Left hindlimb (tissue), 1 donor: Measurements from ENCODE around the gene KCNMB2.
"Not testable (repeated sequence)": the region's sequence is repeated elsewhere in the genome, so short reads cannot be mapped to it uniquely, and the experiment has no call there.

Experiments
- DNase-seq: peaks from one replicate; pipeline ENCODE4 v3.0.0-alpha.2; 2018

KCNMB2 gene

DNA sequence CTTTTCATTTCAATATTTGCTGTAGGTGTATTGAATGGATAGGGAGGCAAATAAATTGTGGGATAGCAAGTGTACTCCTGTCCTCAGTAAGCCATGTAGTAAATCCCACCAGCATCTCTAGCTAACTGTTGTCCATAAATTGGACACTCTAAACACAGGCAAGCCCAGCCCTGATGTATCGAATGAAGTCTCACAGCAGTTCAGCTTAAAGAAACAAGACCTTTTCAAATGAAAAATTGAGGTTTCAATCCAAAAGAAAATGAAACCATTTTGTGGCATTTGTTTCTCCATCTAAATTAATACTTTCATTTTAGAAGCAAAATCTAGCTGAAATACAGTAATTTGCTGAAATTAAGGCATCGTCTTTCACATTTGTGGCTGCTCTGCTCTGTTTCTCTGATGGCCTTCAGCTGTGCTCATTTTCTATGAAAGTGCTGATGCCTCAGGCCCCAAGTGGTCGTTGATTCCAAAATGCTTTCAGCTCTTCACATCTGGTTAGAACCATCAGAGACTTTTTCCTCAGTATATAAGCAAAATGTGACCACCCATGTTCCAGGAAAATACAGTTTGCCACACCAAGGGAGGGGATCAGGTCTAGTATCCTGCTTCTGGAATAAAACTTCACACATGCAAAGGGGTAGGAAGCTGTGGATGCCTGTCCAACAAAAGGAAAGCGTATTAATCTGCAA is 290.3 kb downstream of the KCNMB2 start:
- DNase-seq: no peak

DNA sequence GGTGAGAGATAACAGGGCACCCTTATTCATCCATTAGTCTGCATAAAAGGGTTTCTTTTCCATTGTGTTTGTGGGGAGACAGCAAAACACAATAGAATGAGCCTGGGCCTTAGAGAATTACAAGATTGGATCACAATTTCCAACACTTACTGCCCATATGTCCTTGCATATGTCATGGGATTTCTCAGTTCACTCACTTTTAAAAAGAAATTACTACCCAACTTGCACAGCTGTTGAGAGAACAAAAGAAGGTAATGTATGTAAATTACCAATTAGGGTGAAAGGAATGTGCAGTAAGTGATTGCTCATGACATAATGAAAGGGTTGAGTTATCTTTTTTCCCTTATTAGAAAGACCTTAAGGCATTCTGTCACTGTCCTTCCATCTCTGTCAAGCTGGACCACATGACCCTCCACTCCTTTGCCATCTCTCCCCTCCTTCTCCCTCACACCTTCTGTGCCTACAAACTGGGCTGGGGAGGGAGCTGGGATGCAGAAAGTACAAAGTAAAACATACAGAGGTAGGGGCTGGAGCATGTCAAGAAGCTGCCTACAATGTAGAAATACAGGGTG is 291.1 kb downstream of the KCNMB2 start:
- DNase-seq: no peak

DNA sequence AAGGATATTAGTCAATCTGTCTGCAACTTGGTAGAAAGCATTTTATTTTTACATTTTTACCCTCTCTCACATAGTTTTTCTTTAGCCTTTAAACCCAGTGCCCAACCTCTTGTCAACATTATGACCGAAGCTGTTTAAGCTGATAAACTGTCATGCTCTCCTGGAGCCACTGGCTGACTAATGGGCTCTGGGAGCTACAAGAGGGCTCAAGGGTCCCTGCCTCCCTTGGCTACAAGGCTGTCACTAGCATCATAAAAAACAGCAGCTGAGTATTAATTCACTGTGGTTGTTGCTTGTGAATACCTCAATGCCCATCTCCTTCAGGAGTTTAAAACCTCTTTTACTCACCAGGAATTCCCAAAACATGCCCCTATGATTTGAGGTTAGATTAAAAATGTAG is 297.5 kb downstream of the KCNMB2 start:
- no peak for DNase-seq

- DNase-seq: no peak
Observed at GRCh38 chr3:178835033-178835432, 298.8 kb downstream of the KCNMB2 start.

- no peak for DNase-seq
Observed at GRCh38 chr3:178837512-178837911, 301.3 kb downstream of the KCNMB2 start.

DNA sequence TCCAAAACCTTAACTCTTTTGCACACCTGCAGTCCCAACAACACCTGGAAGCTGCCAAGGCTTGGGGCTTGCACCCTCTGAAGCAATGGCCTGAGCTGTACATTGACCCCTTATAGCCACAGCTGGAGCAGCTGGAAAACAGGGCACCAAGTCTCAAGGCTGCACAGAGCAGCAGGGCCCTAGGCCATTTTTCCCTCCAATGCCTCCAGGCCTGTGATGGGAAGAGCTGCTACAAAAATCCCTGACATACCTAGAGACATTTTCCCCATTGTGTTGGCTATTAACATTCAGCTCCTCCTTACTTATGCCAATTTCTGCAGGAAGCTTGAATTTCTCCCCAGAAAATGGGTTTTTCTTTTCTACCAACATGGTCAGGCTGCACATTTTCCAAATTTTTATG is 304.4 kb downstream of the KCNMB2 start:
- DNase-seq: no peak

DNA sequence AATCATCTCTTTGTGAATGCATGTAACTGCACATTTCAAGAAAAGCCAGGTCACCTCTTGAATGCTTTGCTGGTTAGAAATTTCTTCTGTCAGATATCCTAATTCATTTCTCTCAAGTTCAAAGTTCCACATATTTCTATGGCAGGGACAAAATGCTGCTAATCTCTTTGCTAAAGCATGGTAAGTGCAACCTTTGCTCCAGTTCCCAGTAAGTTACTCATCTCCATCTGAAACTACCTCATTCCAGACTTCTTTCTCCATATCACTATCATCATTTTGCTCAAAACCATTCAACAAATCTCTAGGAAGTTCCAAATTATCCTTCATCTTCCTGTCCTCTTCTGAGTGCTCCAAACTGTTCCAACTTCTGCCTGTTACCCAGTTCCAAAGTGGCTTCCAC is 304.8 kb downstream of the KCNMB2 start:
- DNase-seq: no peak

GRCh38 chr3:178844916-178845315 is 308.7 kb downstream of the KCNMB2 start:
- DNase-seq: no peak

DNA sequence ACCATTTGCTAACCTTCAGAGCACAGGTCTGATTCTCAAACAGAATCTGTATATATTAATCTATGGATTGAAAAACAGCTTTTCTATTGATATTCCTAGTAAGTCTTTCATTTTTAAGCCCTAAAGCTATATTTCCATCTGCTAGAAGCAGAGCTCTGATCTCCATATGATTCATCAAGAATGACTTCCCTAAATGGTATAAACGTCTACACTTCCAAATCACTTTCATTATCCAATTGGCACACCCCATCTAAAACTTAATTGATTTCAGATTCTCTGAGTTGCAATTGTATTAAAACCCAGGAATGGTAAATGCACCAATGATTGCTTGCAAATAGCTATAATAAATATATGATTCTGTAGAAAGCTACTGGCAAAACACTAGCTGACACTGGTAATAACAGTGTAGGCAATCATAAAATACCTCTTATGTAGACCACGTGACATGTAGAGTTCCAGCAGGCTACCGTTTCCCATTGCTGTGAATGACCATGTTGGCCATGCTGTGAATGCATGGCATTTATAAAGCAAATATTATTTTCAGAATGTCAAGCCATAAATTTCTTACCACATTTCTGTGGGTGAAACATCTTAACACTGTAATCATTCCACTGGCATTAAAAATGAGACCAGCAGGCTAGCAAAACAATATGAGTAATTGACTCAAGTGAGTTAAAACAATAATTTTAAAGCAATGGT is 309.3 kb downstream of the KCNMB2 start:
- no peak for DNase-seq

DNA sequence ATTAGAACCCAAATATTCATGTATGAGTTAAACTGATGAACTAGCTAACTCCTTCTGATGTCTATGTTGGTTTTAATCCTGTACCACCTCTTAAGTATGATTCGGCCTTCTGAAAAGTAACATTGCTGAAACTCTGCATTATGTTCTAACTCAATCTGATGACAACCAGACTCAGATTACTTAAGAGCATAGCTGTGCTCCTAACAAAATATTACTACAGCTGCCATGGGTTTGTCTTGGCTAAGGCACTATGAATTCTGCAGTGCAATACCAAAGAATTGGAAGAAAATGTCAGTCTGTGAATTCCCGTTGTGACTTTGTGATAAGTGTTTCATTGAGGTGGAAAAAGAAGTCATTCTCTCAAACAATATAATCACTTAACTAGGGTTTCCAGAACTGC is 311.0 kb downstream of the KCNMB2 start:
- DNase-seq: no peak

- no peak for DNase-seq
Observed at GRCh38 chr3:178849199-178849910, 313.1 kb downstream of the KCNMB2 start.

GRCh38 chr3:178850450-178851190 is 314.4 kb downstream of the KCNMB2 start:
- no peak for DNase-seq

GRCh38 chr3:178851564-178851963 is 315.3 kb downstream of the KCNMB2 start:
- peak; percentile 47 for DNase-seq

DNA sequence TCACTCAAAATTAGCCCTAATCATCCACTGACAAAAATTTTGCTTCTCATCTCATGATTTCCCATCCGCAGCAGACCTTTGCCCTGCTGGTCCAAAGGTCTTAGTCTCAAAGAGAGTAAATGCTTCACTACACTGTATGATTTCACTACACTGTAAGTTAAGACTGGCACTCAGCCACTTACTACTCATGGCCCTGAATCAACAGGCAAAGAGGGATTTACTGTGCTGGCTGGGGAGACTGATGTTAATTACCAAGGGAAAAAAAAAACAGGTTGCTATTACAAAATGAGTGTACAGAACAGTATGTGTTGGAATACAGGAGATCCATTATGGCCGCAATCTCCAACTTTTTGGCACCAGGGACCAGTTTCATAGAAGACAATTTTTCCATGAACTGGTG is 320.6 kb downstream of the KCNMB2 start:
- DNase-seq: no peak

GRCh38 chr3:178859386-178859785 is 323.1 kb downstream of the KCNMB2 start:
- no peak for DNase-seq

- not testable (repeated sequence) for DNase-seq
Observed at GRCh38 chr3:178859900-178860436, 323.7 kb downstream of the KCNMB2 start.

GRCh38 chr3:178868681-178869080 is 332.4 kb downstream of the KCNMB2 start:
- no peak for DNase-seq

- no peak for DNase-seq
Observed at GRCh38 chr3:178870085-178870484, 333.8 kb downstream of the KCNMB2 start.

DNA sequence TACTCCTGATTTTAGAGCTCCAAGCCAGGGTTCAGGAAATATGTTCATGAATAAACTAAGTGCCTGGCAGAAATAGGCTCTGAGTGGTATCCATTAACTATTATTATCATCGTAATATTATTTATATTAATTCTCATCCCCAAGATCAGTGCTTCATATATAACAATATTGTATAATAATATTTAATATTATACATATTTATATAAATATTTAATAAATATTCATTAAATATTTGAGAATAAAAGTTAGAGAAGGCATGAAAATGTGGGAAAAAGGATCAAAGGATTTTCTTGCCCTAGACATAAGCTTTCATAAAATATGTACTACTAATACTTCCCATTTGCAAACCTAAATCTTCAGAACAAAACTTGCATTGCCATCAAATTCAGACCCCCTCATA is 338.9 kb downstream of the KCNMB2 start:
- no peak for DNase-seq

DNA sequence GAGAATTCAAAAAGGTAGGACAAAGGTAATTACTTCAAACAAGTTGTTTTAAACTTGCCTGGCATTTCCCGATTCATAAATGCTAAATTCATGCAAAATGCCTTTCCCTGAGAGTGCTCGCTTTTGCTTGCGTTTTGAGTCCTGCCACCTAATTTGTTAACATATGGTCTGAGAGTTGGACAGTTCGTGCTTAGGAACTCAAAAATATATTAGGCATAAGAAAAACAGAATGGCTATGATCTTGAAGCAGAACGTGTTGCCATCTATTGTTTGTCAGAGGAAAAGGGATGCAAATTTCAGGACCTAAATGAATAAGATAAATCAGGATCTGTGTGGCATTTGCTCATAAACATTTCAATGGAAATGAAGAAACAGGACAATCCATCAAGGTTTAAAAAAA is 339.6 kb downstream of the KCNMB2 start:
- DNase-seq: no peak

- no peak for DNase-seq
Observed at GRCh38 chr3:178880274-178880673, 344.0 kb downstream of the KCNMB2 start.
